Stimulated activated CD4-positive, alpha-beta T cell treated with anti-CD3 and anti-CD28 coated beads, Interleukin-2, amount 100 ng/mL, for 24 hours (primary cell): ENCODE data around the gene PITPNC1.
A peak's percentile ranks its signal among the peaks of the same experiment; 100 is the strongest.

Experiments used
- DNase-seq, 2 donors: peaks; one replicate each; pipeline ENCODE4 v3.0.0-alpha.2; 2020

Gene PITPNC1

GRCh38 chr17:67435786-67436185 lies 58.7 kb downstream of the PITPNC1 start:
- DNase-seq: no peak

GRCh38 chr17:67436233-67436632 lies 59.2 kb downstream of the PITPNC1 start:
- no peak for DNase-seq

- no peak for DNase-seq
Measured at GRCh38 chr17:67438667-67439066, 61.6 kb downstream of the PITPNC1 start.

GRCh38 chr17:67439269-67439668 lies 62.2 kb downstream of the PITPNC1 start:
- no peak for DNase-seq

GRCh38 chr17:67440277-67441051 lies 63.4 kb downstream of the PITPNC1 start:
- no peak for DNase-seq

- DNase-seq: peak; percentile 61 to 74
Measured at GRCh38 chr17:67441052-67441895, 64.2 kb downstream of the PITPNC1 start.

- DNase-seq: no peak
Measured at GRCh38 chr17:67441896-67442219, 64.8 kb downstream of the PITPNC1 start.

GRCh38 chr17:67442787-67443624 lies 65.9 kb downstream of the PITPNC1 start:
- no peak for DNase-seq

- DNase-seq: no peak
Measured at GRCh38 chr17:67443931-67444595, 67.0 kb downstream of the PITPNC1 start.

- no peak for DNase-seq
Measured at GRCh38 chr17:67448449-67448848, 71.4 kb downstream of the PITPNC1 start.

- no peak for DNase-seq
Measured at GRCh38 chr17:67449065-67449464, 72.0 kb downstream of the PITPNC1 start.

GRCh38 chr17:67449845-67450755 lies 73.0 kb downstream of the PITPNC1 start:
- no peak for DNase-seq

GRCh38 chr17:67452681-67453554 lies 75.8 kb downstream of the PITPNC1 start:
- no peak for DNase-seq

- no peak for DNase-seq
Measured at GRCh38 chr17:67456103-67456502, 79.0 kb downstream of the PITPNC1 start.

- no peak for DNase-seq
Measured at GRCh38 chr17:67456889-67457288, 79.8 kb downstream of the PITPNC1 start.

- no peak for DNase-seq
Measured at GRCh38 chr17:67458203-67458602, 81.1 kb downstream of the PITPNC1 start.

- no peak for DNase-seq
Measured at GRCh38 chr17:67459985-67460384, 82.9 kb downstream of the PITPNC1 start.

- DNase-seq: no peak
Measured at GRCh38 chr17:67461228-67461780, 84.2 kb downstream of the PITPNC1 start.

GRCh38 chr17:67461876-67462275 lies 84.8 kb downstream of the PITPNC1 start:
- DNase-seq: no peak

- DNase-seq: no peak
Measured at GRCh38 chr17:67466251-67466796, 89.2 kb downstream of the PITPNC1 start.
